Prostate gland (tissue), 2 donors: ENCODE data around the gene FAM181A. TPM values are rescaled to one million over a fixed set of nuclear protein-coding genes. Genes with fewer than 3 reads are reported as not detected.

Experiments used
- DNase-seq: peaks from one replicate; pipeline ENCODE4 v3.0.0-alpha.2; 2019; ENCODE audit warnings: low spot score
- H3K27ac ChIP-seq, 2 donors: fragments of 200-600 bp; sonication (generic); 2 replicates each; pipeline ENCODE4 v1.5.1; 2017 to 2019
- H3K27me3 ChIP-seq: fragments of 200-600 bp; sonication (generic); replicated peaks from 2 replicates; pipeline ENCODE4 v1.5.1; 2019; ENCODE audit not compliant: insufficient read depth
- H3K36me3 ChIP-seq, 2 donors: fragments of 200-600 bp; sonication (generic); 1 replicate in 1 of 2; 2 replicates in 1 of 2; pipeline versions ENCODE4 v1.5.1 to v1.8.1; 2017 to 2019
- H3K4me1 ChIP-seq: fragments of 200-600 bp; sonication (generic); replicated peaks from 2 replicates; pipeline ENCODE4 v1.5.1; 2019
- H3K4me3 ChIP-seq, 2 donors: fragments of 200-600 bp; sonication (generic); 2 replicates each; pipeline ENCODE4 v1.5.1; 2017 to 2019
- H3K9me3 ChIP-seq: fragments of 200-600 bp; sonication (generic); 2 replicates; pipeline ENCODE4 v1.5.1; 2017
- CTCF ChIP-seq, 4 experiments: fragments of 200-600 bp in 2 of 4; fragments of 450-650 bp in 2 of 4; sonication (generic) in 2 of 4; IDR thresholded peaks; 1 replicate in 3 of 4; 2 replicates in 1 of 4; pipeline ENCODE4 v1.5.1; 2016 to 2019; ENCODE audit warnings: antibody characterized with exemption in 4 of 4, mild to moderate bottlenecking in 2 of 4, moderate library complexity in 2 of 4
- POLR2A ChIP-seq: fragments of 450-650 bp; IDR thresholded peaks from one replicate; pipeline ENCODE4 v1.6.1; 2016; ENCODE audit warnings: antibody characterized with exemption, mild to moderate bottlenecking
- POLR2AphosphoS5 ChIP-seq: sonication (generic); formaldehyde crosslinking; IDR thresholded peaks from one replicate; pipeline ENCODE4 v1.6.1; 2017; ENCODE audit warnings: antibody characterized with exemption
- WGBS: methylation state at CpG from one replicate; pipeline ENCODE4 v1.1.5; 2018; 5-methylcytosine and 5-hydroxymethylcytosine counted together
- intact Hi-C: fragments of 100-400 bp; cut with DNase I; formaldehyde crosslinking; loops from one replicate; pipeline ENCODE4 v1.14.2; 2022
- total RNA-seq, 2 donors: library from RNA; depleted of rRNA; stranded (reverse); fragments of >200 nt; gene quantifications; one replicate each; pipeline ENCODE4 v1.1.0, GENCODE V29; 2016

Gene FAM181A
- total RNA-seq, 2 donors from 2014 or later, result 3.1 TPM; not detected in 1

DNA sequence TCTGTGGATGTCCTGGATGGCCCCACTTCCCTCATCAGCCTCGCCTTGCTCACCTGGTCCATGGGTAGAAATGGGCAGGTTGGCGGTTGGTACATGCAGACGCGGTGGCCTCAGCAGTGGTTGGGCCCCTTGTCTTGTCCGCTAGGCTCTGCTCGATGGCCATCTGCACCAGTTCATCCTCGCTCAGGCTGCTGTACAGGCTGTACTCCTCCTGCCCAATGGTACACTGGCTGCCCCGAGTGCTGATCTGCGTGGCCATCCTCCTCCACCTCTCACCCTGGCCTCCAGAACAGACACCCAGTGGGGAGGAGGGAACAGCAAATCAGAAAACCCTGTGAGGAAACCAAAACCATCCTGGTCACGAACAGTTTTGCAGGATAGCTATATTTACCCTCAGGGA, 37.1 kb downstream of the FAM181A start:
- 91% methylated on average over 10 of the region's 10 CpGs for whole genome bisulfite sequencing

DNA sequence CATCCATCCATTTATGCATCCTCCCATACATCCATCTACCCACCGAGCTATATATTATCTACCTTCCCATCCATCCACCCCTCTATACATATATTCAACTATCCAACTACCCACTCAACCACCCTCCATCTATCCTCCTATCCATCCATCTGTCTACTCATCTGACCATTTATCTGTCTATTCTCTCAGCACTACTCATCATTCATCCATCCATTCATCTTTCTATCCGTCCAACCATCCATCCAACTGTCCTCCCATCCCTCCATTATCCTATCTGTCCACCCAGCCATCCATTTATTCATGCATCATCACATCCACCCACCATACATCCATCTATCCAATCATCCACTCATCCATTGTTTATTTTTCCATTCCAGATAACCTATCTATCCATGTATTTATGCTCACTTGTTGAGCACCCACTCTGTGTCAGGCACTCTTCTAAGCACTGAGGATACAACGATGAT, 37.7 kb downstream of the FAM181A start:
- DNase-seq, result no peak
- no peaks in the 10 kb centered on the region for H3K36me3 ChIP-seq
- no peak for TF ChIP-seq POLR2AphosphoS5
- TF ChIP-seq POLR2A, result no peak
- no peak for TF ChIP-seq CTCF (IDR thresholded peaks at IDR 0.05)
- H3K9me3 ChIP-seq, result no peaks in the 10 kb centered on the region
- H3K27ac ChIP-seq, result no peak overlapping the region
- H3K4me3 ChIP-seq, result no peak overlapping the region
- intact Hi-C loops, result no loop called here
- 93% methylated on average over 3 of the region's 3 CpGs for WGBS
- no peaks in the 10 kb centered on the region for H3K27me3 ChIP-seq
- no peaks in the 10 kb centered on the region for H3K4me1 ChIP-seq

More for the DNA sequence above, 37.1 kb downstream of the FAM181A start:
- TF ChIP-seq CTCF (IDR thresholded peaks at IDR 0.05), result no peak
- no peak for TF ChIP-seq POLR2AphosphoS5
- no peak for TF ChIP-seq POLR2A
- intact Hi-C loops, result no loop called here
- Histone ChIP-seq H3K4me3 (no peak overlapping the region), H3K9me3 (no peaks in the 10 kb centered on the region), H3K36me3 (no peaks in the 10 kb centered on the region), H3K4me1 (no peaks in the 10 kb centered on the region), H3K27me3 (no peaks in the 10 kb centered on the region), H3K27ac (no peak overlapping the region)
- no peak for DNase-seq

DNA sequence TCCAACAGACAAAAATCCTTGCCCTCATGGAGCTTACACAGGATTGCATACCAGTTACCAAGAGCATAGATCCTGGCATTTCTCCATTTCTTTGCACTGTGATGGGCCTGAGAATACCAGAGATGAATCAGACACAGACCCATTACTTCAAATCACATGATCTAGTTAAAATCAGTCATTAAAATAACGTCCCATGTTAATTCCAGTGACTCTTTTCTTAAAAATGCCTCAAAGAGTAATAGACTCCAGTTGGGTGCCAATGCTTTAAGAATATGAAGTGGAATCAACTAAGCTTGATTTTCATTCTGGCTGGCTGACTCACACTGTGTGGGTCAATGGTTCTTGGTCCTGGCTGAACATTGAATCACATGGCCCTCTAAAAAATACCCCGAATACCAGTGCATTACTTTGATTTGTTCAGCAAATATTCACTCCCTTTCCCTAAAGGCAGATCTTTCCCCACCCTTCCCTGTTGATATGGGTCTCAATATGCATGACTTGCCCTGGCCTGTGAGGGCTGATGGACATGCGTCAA, 38.2 kb downstream of the FAM181A start:
- intact Hi-C loops, result no loop called here
- TF ChIP-seq CTCF (IDR thresholded peaks at IDR 0.05) (no peak), POLR2AphosphoS5 (no peak), POLR2A (no peak)
- Histone ChIP-seq H3K4me1 (no peaks in the 10 kb centered on the region), H3K4me3 (no peak overlapping the region), H3K27me3 (no peaks in the 10 kb centered on the region), H3K27ac (no peak overlapping the region), H3K9me3 (no peaks in the 10 kb centered on the region), H3K36me3 (no peaks in the 10 kb centered on the region)
- no peak for DNase-seq
- 64% methylated on average over 3 of the region's 3 CpGs for WGBS

- Histone ChIP-seq H3K9me3 (no peaks in the 10 kb centered on the region), H3K27me3 (no peaks in the 10 kb centered on the region), H3K4me1 (no peaks in the 10 kb centered on the region), H3K27ac (no peak overlapping the region), H3K36me3 (no peaks in the 10 kb centered on the region), H3K4me3 (no peak overlapping the region)
- 87% methylated on average over 3 of the region's 3 CpGs for WGBS
- intact Hi-C loops, result no loop called here
- DNase-seq, result no peak
- TF ChIP-seq CTCF (IDR thresholded peaks at IDR 0.05) (no peak), POLR2AphosphoS5 (no peak), POLR2A (no peak)
These were observed 38.9 kb downstream of the FAM181A start for GRCh38 chr14:93965946-93966474.

GRCh38 chr14:93967637-93968250, 40.6 kb downstream of the FAM181A start:
- H3K4me1 ChIP-seq, result no peaks in the 10 kb centered on the region
- H3K27me3 ChIP-seq, result no peaks in the 10 kb centered on the region
- TF ChIP-seq POLR2A, result no peak
- no peak for TF ChIP-seq POLR2AphosphoS5
- no peak for TF ChIP-seq CTCF (IDR thresholded peaks at IDR 0.05)
- WGBS, result 80% methylated on average over 10 of the region's 10 CpGs
- intact Hi-C loops, result no loop called here
- no peak overlapping the region for H3K27ac ChIP-seq
- DNase-seq, result no peak
- no peaks in the 10 kb centered on the region for H3K36me3 ChIP-seq
- no peak overlapping the region for H3K4me3 ChIP-seq
- no peaks in the 10 kb centered on the region for H3K9me3 ChIP-seq
